CD4-positive, alpha-beta T cell treated with Interleukin-12 subunit alpha and Interleukin-12 subunit beta, for 1 hour (primary cell): Measurements from ENCODE around the gene TRIM45.
"Not testable (repeated sequence)": the region's sequence is repeated elsewhere in the genome, so short reads cannot be mapped to it uniquely, and the experiment has no call there.

ENCODE experiments used
- DNase-seq: peaks from one replicate; pipeline ENCODE4 v3.0.0-alpha.2; 2020

The TRIM45 gene

GRCh38 chr1:117121589-117122329 lies at the start of gene TRIM45:
TRIM45 (minus strand) TSS chr1:117121749; CDS start chr1:117121201, 548 bp downstream.
- DNase-seq = peak; percentile 89

DNA sequence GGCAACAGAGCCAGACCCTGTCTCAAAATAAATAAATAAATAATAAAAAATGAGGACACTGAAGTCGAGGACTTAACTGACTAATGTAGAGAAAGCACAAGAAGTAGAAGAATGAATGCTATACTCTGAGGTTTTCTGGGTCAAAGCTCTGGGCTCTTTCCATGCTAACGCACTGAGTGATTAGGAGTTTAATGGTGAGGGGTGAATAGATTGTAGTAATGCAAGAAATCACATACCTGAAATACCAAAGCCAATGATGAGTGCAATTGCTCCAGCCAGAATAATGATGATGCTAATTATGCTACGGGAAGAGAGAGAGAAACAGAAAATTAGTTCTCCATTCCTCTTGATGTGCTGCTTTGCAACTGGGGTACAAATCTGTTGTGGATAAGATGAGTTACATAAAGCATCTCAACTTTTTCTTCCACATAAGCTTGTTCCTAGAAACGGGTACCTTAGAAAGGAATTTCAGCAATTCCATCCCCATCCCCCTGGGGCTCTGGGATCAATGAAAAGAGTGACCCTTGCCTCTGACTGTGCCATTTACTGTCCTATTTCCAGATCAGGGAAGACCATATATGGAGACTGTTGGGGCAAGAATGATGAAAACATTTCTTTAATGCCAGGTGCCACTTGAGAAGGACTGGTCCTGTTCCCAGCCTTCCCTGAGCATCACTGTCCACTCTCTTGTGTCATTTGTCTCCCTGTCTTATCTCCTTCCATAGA lies 48.5 kb upstream of the TRIM45 start:
- no peak for DNase-seq

DNA sequence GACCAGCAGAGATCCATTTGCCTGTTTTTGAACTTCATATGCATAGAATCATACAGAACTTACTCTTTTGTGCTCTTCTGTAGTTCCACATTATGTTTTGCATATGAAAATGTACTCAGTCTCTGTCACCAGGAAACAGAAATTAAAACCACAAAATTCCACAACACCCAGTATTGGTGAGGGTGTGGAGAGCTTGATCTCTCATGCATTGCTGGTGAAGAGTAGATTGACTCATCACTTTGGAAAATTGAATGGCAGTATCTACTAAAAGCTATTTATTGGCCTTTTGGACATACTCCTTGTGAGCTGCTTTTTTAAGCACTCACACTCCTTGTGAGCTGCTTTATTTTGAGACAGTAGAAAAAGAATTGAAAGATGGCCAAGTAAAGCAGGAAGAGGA lies 45.9 kb upstream of the TRIM45 start:
- no peak for DNase-seq

DNA sequence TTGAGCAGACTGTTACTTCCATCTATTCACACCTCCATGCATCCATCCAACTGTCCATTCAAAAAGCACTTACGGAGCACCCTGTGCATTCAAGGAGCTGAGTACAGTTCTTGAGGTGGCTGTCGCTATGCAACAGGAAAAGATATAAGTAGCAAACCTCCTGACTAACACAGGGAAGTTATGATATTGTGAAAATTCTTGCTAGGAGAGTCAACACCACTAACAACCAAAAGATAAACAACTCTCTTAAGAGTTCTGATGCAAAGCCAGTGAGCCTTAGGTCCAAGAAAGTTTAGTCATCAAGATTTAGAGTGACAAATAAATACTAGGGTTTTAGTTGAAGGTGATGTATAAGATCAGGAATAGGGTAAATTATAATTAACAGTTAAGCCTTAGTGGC lies 44.5 kb upstream of the TRIM45 start:
- DNase-seq = no peak

DNA sequence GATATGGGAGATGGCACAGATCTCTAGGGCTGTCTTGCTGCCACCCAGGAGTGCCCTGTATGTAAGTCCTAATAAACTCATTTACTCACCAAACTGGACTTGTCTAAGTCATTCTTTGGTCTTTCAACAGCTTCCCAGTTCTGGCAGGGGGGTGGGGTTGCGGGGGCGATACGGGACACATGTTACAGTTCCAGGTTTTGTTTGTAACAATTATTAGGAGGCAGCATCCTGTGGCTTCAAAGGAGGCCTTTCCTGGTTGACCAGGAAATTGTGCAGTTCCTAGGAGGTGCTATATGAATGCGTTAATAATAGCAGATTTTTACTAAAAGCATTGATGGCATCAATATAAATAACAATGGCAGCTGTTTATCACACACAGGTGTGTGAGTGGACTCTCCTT lies 42.7 kb upstream of the TRIM45 start:
- DNase-seq = no peak

GRCh38 chr1:117162816-117163215 lies 41.3 kb upstream of the TRIM45 start:
- no peak for DNase-seq

- DNase-seq = no peak
These were observed 40.3 kb upstream of the TRIM45 start for GRCh38 chr1:117161887-117162286.

DNA sequence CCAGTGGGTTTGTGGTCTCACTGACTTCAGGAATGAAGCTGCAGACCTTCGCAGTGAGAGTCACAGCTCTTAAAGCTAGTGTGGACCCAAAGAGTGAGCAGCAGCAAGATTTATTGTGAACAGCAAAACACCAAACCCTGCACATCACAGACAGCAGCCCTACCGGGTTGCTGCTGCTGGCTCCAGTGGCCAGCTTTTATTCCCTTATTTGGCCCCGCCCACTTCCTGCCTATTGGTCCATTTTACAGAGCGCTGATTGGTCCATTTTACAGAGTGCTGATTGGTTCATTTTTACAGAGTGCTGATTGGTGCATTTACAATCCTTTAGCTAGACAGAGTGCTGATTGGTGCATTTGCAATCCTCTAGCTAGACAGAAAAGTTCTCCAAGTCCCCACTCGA lies 29.8 kb upstream of the TRIM45 start:
- not testable (repeated sequence) for DNase-seq

DNA sequence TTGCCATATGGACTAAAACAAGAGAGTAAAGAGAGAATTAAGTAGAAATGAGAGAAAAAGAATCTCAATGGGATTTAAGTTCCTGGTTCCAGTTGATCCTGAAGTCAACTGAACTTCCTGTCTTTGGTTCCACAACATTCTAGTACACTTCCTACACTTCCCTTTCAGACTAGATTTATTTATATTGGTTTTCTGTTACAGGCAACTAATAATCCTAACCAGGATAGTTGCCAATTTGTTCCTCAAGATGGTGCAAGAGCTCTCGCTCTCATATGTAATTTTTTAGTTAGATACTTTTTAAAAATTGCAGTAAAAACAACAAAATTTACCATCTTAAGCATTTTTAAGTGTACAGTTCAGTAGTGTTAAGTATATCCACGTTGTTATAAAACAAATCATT lies 28.8 kb upstream of the TRIM45 start:
- DNase-seq = no peak

DNA sequence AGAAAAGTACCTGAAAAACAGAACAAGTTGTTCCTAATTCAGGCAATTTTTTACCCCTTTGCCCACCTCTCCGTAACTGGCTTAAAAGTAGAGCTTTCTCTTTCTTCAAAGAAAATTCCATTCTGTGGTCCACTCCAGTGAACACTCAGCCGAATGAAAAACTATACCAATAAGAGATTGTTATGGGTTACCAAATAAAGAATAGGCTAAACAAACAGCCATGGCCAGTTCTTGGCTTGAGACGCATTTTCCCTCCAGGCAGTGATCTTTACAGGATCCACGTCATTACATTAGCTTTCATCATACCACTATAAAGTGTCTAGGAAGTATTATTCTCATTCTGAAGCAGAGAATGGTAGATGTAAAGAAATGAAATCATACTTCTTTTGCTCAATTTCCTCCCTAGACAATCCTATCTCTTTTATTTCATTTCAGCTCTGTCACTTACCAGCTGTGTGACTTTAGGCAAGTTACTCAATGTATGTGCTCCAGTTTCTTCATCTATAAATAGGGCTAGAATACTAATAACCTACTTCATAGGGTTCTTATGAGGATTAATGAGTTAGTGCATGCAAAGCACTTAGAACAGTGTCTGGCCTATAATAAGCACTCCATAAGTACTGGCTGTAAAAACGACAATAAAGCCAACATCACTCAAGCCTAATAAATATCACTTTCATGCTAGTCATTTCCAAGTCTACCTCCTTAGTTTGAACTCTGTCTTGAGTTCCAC lies 26.5 kb upstream of the TRIM45 start:
- no peak for DNase-seq

GRCh38 chr1:117147341-117147831 lies 25.8 kb upstream of the TRIM45 start:
- no peak for DNase-seq

- DNase-seq = no peak
These were observed 25.2 kb upstream of the TRIM45 start for GRCh38 chr1:117146575-117147340.

GRCh38 chr1:117146072-117146471 lies 24.5 kb upstream of the TRIM45 start:
- no peak for DNase-seq

- DNase-seq = no peak
These were observed 22.3 kb upstream of the TRIM45 start for GRCh38 chr1:117143871-117144270.

- no peak for DNase-seq
These were observed 21.6 kb upstream of the TRIM45 start for GRCh38 chr1:117143172-117143571.

GRCh38 chr1:117142200-117142599 lies 20.7 kb upstream of the TRIM45 start:
- DNase-seq = no peak

GRCh38 chr1:117138561-117138960 lies 17.0 kb upstream of the TRIM45 start:
- DNase-seq = no peak

DNA sequence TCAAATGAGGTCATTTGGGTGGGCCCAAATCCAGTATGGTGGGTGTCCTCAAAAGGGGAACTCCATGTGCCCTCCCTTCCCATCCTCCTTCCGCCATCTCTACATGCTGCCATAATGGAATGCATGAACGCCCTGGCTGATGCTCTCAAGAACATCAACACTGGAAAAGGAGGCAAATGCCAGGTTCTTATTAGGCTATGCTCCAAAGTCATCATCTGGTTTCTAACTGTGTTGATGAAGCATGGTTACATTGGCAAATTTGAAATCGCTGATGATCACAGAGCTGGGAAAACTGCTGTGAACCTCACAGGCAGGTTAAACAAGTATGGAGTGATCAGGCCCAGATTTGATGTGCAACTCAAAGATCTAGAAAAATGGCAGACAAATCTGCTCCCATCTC lies 16.6 kb upstream of the TRIM45 start:
- DNase-seq = no peak

- no peak for DNase-seq
These were observed 15.8 kb upstream of the TRIM45 start for GRCh38 chr1:117137281-117137855.

DNA sequence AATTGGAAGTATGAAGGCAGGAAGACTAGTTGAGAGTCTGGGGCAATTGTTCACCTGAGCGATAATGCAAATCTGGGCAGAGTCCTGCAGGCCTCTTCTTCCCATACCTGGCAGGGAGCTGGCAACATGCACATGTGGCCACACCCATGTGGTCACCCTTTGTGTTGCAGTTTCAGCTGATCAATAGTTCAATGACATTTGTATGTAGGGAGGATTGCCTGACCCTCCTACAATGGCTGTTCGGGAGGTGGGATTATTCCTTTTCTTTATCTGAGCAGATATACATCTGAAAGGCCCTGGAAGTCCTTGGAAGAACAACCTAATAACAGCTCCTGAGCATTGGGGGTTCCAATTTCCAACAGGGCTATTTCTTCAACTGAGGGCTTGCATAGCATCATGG lies 15.2 kb upstream of the TRIM45 start:
- no peak for DNase-seq

DNA sequence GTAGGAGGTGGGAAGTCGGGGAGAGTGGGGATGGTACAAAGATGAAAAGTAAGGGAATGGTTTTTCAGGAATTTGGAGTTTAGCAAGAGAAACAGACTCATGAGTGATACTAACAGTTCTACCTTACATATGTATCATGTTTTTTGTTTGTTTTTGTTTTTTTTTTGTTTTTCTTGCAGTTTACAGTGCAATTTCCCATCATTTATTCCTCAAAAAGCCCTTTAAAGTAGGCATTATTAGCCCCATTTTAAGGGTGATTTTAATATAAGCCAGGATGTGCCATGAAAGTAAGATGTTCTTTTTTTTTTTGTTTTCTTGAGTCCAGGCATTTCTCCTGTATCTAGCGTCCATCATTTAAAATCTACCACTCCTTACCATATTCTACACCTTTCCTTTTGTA lies 13.8 kb upstream of the TRIM45 start:
- DNase-seq = no peak

DNA sequence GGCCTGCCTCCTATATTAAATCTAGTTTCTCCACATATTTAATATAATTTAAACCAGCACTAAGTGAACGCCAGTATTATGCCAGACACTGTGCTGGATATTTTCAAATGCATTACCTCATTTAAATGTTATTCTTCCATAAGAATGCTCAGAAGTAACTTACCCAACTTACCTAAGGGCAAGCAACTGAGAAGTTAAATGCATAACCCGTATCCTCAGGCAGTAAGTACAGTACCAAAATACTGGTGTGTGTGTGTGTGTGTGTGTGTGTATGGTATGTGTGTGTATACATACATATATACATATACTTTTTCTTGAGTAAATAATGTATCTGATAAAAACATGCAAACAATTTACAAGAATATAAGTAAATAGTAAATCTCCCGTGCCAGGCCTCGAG lies 9.0 kb upstream of the TRIM45 start:
- DNase-seq = no peak
